Fibroblast of mammary gland (primary cell): ENCODE results near the gene GLYATL1B.
"Not testable (repeated sequence)": the region's sequence is repeated elsewhere in the genome, so short reads cannot be mapped to it uniquely, and the experiment has no call there.

Experiments
- DNase-seq: peaks from one replicate; pipeline ENCODE4 v3.0.0-alpha.2; 2010; ENCODE audit warnings: low read depth
- H3K4me3 ChIP-seq: 2 replicates; pipeline ENCODE4 v1.5.1; 2011; ENCODE audit warnings: low read depth, mild to moderate bottlenecking, low read length, moderate library complexity; ENCODE audit not compliant: control insufficient read depth
- TF ChIP-seq, protein P1 (sequence below): conservative IDR thresholded peaks from 2 replicates; pipeline ENCODE4 v1.5.1; 2011; ENCODE audit warnings: low read depth, low read length, inconsistent platforms; ENCODE audit not compliant: control insufficient read depth, insufficient read depth

GLYATL1B gene

DNA sequence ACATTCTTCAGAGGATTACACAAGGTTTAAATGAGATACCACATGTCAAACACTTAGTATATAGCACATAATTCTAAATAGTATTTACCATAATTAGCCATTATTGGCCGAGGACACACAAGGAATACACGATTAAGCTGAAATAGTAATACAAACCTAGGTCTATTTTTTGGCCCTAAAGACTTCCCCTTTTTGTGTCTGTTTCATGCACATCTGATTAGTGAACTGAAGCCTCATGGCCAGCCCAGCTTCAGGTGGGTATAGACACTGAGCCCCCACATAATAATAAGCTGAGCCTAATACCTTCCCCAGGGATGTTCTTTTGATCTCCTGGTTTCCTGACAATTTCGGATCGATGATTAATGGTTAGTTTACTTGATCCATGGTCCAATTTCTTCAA, 2.1 kb downstream of the GLYATL1B start:
- TF ChIP-seq, protein P1, sequence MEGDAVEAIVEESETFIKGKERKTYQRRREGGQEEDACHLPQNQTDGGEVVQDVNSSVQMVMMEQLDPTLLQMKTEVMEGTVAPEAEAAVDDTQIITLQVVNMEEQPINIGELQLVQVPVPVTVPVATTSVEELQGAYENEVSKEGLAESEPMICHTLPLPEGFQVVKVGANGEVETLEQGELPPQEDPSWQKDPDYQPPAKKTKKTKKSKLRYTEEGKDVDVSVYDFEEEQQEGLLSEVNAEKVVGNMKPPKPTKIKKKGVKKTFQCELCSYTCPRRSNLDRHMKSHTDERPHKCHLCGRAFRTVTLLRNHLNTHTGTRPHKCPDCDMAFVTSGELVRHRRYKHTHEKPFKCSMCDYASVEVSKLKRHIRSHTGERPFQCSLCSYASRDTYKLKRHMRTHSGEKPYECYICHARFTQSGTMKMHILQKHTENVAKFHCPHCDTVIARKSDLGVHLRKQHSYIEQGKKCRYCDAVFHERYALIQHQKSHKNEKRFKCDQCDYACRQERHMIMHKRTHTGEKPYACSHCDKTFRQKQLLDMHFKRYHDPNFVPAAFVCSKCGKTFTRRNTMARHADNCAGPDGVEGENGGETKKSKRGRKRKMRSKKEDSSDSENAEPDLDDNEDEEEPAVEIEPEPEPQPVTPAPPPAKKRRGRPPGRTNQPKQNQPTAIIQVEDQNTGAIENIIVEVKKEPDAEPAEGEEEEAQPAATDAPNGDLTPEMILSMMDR: no peak
- DNase-seq: no peak
- H3K4me3 ChIP-seq: no peak overlapping the region

DNA sequence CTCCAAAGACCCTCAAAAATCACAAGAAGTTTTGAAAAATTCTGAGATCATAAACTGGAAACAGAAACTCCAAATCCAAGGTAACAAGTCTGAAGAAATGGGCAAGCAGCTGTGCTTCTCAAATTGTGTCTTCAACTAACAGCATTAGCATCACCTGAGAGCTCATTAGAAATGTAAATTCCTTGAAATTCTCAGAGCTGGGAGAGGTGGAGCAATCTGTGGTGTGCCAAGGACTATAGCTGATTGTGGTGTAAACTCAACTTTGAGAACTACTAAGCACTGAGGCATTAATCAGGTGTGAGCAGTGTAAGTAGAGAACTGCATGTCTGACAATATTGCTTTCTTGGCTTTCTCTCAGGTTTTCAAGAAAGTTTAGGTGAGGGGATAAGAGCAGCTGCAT, 7.5 kb downstream of the GLYATL1B start:
- not testable (repeated sequence) for DNase-seq, H3K4me3 ChIP-seq

DNA sequence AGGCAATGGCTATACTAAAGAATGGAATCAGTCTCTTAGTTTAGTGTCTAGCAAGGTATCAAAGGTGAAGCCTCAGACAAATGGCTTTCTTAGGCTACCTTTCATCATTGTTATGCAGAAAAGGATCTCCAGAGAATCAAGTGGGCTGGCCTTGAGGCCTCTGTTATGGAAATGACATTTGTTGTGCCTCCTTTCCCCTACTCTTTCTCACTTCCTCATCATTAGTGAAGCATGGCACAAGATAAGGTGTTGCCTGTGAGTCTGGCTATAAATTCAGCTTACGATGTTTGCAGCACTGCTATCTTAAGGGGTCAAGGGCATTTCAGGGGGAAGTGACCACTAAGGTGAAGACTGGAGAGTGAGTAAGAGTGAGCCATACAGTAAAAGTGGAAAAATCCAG, 9.1 kb downstream of the GLYATL1B start:
- DNase-seq, H3K4me3 ChIP-seq: not testable (repeated sequence)

DNA sequence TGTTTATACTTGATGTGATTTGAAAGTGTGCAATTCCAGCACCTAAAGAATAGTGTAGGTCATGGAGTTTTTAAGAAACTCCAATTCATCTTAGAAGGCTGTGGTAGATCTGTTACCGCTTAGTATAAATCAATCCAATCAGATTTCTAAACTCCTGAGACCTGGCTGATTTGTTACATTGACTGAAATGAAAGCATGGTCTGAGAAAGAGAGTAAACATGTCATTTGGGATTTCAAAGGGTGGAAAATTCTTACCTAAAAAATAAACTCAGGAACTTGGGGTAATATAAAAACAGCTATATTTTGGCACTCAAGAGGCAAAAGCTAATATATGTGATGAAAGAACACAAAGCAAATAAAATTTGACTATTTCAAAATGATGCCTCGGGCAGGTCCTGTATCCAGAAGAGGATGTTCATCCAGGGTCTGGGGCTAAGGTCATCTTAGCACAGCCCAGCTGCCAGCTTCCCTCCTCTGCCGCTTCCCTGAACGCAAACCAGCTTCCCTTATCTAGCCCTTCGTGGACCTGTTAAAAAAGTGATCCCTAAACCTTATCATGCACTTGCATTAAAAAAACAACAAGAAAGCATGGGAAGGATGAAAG, 10.0 kb downstream of the GLYATL1B start:
- not testable (repeated sequence) for H3K4me3 ChIP-seq, DNase-seq

DNA sequence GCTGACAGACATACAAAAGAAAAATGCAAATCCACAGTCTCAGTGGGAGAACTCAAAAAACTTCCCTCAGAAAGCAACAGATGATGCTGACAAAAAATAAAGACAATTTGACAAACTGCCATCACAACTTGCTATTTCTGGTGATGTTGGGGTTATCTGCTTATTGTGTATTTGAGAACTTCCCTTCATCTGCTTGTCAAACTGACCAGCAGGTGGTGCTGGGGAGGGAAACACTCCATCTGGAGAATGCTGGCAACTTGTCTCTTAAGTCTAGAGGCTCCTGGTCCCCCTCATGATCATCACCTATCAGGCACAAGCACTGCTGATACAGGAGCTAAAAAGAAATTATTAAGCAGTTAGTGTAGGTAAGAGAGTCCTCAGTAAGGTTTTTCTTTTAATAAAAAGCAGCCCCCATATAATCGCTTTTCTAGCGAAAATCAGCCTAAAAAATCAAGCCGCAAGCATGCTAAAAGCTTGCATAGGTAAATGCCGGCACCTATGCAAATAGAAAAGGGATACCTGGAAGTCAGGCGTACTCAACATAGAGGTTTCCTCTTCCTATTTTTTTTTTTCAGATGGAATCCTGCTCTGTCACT, 11.1 kb downstream of the GLYATL1B start:
- TF ChIP-seq, protein P1: peak; percentile 74
- DNase-seq: peak; percentile 66
- no peak overlapping the region for H3K4me3 ChIP-seq

DNA sequence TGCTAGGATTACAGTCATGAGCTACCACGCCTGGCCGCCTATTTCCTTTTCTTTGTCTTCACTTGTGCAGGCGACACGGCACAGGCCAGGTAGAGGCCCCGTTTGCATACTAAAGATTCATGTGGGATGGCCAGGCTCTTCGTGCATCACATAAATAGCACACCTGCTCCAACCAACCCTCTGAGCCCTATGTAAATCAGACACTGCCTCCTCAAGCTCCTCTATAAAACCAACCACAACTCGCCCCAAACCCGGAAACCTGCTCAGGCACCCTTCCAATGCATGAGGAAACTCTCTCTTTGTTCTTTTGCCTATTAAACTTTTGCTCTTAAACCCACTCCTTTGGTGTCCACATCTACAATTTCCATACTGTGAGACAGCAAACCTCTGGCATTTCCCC, 11.8 kb downstream of the GLYATL1B start:
- DNase-seq, H3K4me3 ChIP-seq: not testable (repeated sequence)

DNA sequence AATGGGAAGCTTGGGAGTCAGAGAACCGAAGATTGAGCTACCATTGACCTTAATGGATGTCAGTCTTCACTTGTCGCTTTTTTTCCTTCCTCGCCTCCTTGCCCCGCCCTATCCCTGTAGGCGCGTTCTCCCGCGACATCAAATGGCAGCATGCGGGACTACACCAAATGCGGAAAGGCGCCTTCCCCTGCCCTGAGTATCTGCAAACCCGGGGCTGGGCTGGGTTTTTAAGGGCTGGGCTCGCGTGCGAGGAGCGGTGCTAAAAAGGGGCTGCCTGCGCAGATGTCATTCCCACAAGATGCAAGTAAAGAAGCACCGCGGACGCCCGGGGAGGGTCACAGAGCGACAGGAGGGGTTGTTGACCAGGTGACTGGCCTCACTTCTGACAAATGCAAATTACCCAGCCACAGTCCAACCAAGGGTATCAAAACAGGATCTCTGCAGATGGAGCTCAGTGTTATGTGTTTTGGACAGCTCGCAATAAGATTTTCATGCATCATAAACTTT, 16.2 kb downstream of the GLYATL1B start:
- DNase-seq: peak; percentile 46
- H3K4me3 ChIP-seq: peak overlapping the region; percentile 5
- TF ChIP-seq, protein P1: peak; percentile 31

DNA sequence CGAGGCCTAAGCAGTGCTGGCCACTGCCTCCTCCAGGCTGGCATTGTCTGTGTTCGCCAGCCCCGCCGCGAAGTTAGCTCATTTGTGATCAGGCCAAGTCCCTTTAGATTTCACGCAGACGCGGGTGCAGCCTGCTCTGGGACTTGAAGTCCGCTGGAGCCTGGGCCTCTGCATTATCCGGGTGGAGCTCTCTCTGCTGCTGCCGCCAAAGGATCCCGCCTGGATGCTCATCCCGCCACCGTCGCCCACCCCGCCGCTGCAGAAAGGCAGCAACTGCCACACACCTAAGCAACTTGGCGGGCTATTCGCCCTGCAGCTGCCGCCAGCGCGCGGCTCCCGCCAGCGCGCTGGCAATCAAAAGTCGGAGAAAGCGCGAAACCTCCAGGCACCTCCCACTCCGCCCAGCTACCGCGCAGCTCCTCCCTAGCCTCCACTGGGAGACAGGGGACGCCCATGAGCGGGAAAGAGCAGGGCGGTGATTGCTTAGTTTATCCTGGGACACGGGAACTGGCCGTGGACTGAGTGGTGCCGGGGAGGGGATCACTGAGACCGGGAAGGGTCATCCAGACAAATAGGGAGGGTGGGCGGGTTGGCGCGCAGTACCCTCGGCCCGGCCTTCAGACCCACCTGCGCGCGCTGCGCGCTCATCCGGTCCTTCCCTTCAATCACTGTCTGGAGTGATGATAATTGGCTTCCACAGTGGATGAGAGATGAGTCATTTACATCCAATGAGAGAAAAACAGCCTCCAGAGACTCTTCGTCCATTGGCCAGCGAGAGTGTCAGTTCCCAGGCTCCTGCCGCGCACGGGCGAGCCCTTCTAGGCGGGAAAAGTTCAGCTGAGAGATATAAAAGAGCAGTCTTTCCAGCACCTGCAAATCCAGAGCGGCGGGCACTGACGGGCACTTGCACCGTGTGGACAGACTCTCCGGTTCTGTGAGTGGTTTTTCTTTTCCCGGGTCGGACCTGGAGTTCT, 20.5 kb downstream of the GLYATL1B start, which contains the start of gene FAM111B:
TSS of gene FAM111B (plus strand) at position 875 of the 974 bp plus-strand sequence. CDS start 2,389 bp downstream, outside the sequence.
- peak; percentile 93 for DNase-seq
- H3K4me3 ChIP-seq: peak within 1 kb of the TSS; percentile 55

DNA sequence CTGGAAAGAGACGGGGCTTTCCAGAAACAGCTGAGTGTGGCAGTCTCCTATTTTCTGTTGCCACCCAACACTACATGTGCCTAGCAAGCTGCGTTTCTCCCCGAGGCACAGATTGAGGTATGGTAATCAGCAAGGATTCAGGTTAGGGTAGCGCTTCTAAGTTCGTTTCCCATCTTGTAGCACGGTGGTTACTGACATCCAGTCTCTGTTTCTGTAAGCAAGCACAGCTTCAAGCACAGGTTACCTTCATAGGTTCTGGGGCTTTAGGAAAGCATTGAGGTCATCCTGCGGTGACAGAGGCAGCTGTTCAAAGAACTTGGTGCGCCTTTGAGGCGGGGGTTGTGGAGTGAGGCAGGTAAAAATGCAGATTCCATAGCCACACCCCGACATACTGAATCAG, 21.6 kb downstream of the GLYATL1B start:
- peak overlapping the region; percentile 55 for H3K4me3 ChIP-seq
- DNase-seq: not testable (repeated sequence)

More for the DNA sequence above, 20.5 kb downstream of the GLYATL1B start, which contains the start of gene FAM111B:
- TF ChIP-seq, protein P1: no peak
